OCI-LY7 (cell line): Measurements from ENCODE around the gene CLCF1.

Experiments
- CTCF ChIP-seq: fragments of 200-600 bp; sonication (generic); conservative IDR thresholded peaks from 2 replicates; pipeline ENCODE4 v1.5.1; 2014; ENCODE audit warnings: mild to moderate bottlenecking, antibody characterized with exemption, low read length, moderate library complexity, mixed read lengths
- EZH2phosphoT487 ChIP-seq: fragments of 200-600 bp; sonication (generic); IDR thresholded peaks from 2 replicates; pipeline ENCODE4 v1.6.1; 2018; ENCODE audit warnings: low read depth, borderline replicate concordance, mild to moderate bottlenecking, mixed run types, antibody characterized with exemption, low read length, moderate library complexity, mixed read lengths

GRCh38 chr11:67418476-67419281 lies 45.3 kb upstream of the CLCF1 start:
- TF ChIP-seq CTCF (no peak), EZH2phosphoT487 (no peak)
